Measurements from ENCODE around the gene GNGT2. TPM values are rescaled to one million over a fixed set of nuclear protein-coding genes. Genes with fewer than 3 reads are reported as not detected.

GNGT2 gene
- total and polyA plus RNA-seq, 2 experiments from 2014 or later, result 0.42 to 1.5 TPM

Other genes with a start within 250 kb of the GNGT2 start
- not detected in 2 replicates for gene GIP, start 242.0 kb downstream of the GNGT2 start, total RNA-seq (2014; rRNA removed; shearing (Covaris generic))
- gene GIP, start 242.0 kb downstream of the GNGT2 start, polyA plus RNA-seq (2016; fragmentation: Nextera tagmentation; extraction: Ambion mirVana), result 0.43 and 1.3 TPM in 2 replicates
- gene IGF2BP1, start 213.2 kb downstream of the GNGT2 start, total RNA-seq (2014; rRNA removed; shearing (Covaris generic)), result 231 and 249 TPM in 2 replicates
- 66.1 and 68.6 TPM in 2 replicates for gene IGF2BP1, start 213.2 kb downstream of the GNGT2 start, polyA plus RNA-seq (2016; fragmentation: Nextera tagmentation; extraction: Ambion mirVana)
- not detected in 2 replicates for gene B4GALNT2, start 77.8 kb downstream of the GNGT2 start, total RNA-seq (2014; rRNA removed; shearing (Covaris generic))
- not detected in 2 replicates for gene B4GALNT2, start 77.8 kb downstream of the GNGT2 start, polyA plus RNA-seq (2016; fragmentation: Nextera tagmentation; extraction: Ambion mirVana)
- 1.2 and 3.0 TPM in 2 replicates for gene ABI3, start 133 bp upstream of the GNGT2 start, total RNA-seq (2014; rRNA removed; shearing (Covaris generic))
- 1.8 and 2.4 TPM in 2 replicates for gene ABI3, start 133 bp upstream of the GNGT2 start, polyA plus RNA-seq (2016; fragmentation: Nextera tagmentation; extraction: Ambion mirVana)
- gene PHOSPHO1, start 20.2 kb upstream of the GNGT2 start, total RNA-seq (2014; rRNA removed; shearing (Covaris generic)), result 2.2 and 2.4 TPM in 2 replicates
- 0.38 and 0.71 TPM in 2 replicates for gene PHOSPHO1, start 20.2 kb upstream of the GNGT2 start, polyA plus RNA-seq (2016; fragmentation: Nextera tagmentation; extraction: Ambion mirVana)
- gene ZNF652, start 151.7 kb upstream of the GNGT2 start, total RNA-seq (2014; rRNA removed; shearing (Covaris generic)), result 50.1 and 54.5 TPM in 2 replicates
- 34.9 and 36.2 TPM in 2 replicates for gene ZNF652, start 151.7 kb upstream of the GNGT2 start, polyA plus RNA-seq (2016; fragmentation: Nextera tagmentation; extraction: Ambion mirVana)
- gene PHB1, start 204.3 kb upstream of the GNGT2 start, total RNA-seq (2014; rRNA removed; shearing (Covaris generic)), result 211 and 215 TPM in 2 replicates
- 172 and 194 TPM in 2 replicates for gene PHB1, start 204.3 kb upstream of the GNGT2 start, polyA plus RNA-seq (2016; fragmentation: Nextera tagmentation; extraction: Ambion mirVana)

Measured in GM23338 (cell line).